Calu3 (cell line): ENCODE data around the gene A2ML1. TPM values are rescaled to one million over a fixed set of nuclear protein-coding genes. Genes with fewer than 3 reads are reported as not detected.

ENCODE experiments used
- BruUV-seq: library from RNA; stranded (reverse); fragments of 400-500 nt; replicated peaks from 2 replicates; lab custom pipeline; 2021; lab: Mats Ljungman, UMichigan
- CTCF ChIA-PET: fragments of 300-600 bp; sonication (Branson Sonifier 250); formaldehyde crosslinking; loops from one replicate; lab custom pipeline; 2022; ENCODE audit warnings: antibody characterized with exemption; lab: Charles Lee
- DNase-seq: peaks from one replicate; pipeline ENCODE4 v3.0.0; 2022
- H3K27ac Mint-ChIP-seq: one replicate; pipeline ENCODE4 v1.8.0; 2022; ENCODE audit warnings: mixed read lengths; ENCODE audit not compliant: unreplicated experiment
- H3K27me3 Mint-ChIP-seq: one replicate; pipeline ENCODE4 v1.8.0; 2022; ENCODE audit warnings: mixed read lengths; ENCODE audit not compliant: unreplicated experiment
- H3K36me3 Mint-ChIP-seq: one replicate; pipeline ENCODE4 v1.8.0; 2022; ENCODE audit warnings: mild to moderate bottlenecking, moderate library complexity, mixed read lengths; ENCODE audit not compliant: insufficient read depth, unreplicated experiment
- H3K4me1 Mint-ChIP-seq: one replicate; pipeline ENCODE4 v1.8.0; 2022; ENCODE audit warnings: mild to moderate bottlenecking, low read depth, mixed read lengths; ENCODE audit not compliant: unreplicated experiment
- H3K4me3 Mint-ChIP-seq: one replicate; pipeline ENCODE4 v1.8.0; 2022; ENCODE audit warnings: mild to moderate bottlenecking, low read depth, moderate library complexity, mixed read lengths; ENCODE audit not compliant: unreplicated experiment
- H3K9me3 Mint-ChIP-seq: one replicate; pipeline ENCODE4 v1.8.0; 2022; ENCODE audit warnings: low read depth, mixed read lengths; ENCODE audit not compliant: unreplicated experiment
- CTCF ChIP-seq: fragments of 200-600 bp; IDR thresholded peaks from one replicate; pipeline ENCODE4 v1.8.0; 2022; ENCODE audit warnings: antibody characterized with exemption; ENCODE audit not compliant: unreplicated experiment
- intact Hi-C: fragments of 100-400 bp; cut with micrococcal nuclease; formaldehyde crosslinking; loops from one replicate; pipeline ENCODE4 v1.10.0; 2022; ENCODE audit not compliant: unreplicated experiment
- total RNA-seq: library from RNA; stranded (reverse); gene quantifications from 2 replicates; pipeline ENCODE4 v1.2.3, GENCODE V29; 2022

Gene A2ML1
- total RNA-seq, 1 experiment from 2014 or later = 0.42 TPM

GRCh38 chr12:8886502-8887284, 64.3 kb downstream of the A2ML1 start:
- no peaks in the 10 kb centered on the region for H3K36me3 Mint-ChIP-seq
- no TSS peak for BruUV-seq
- intact Hi-C loops = no loop called here
- H3K27ac Mint-ChIP-seq = no peak overlapping the region
- CTCF ChIA-PET = interaction anchor here (0.6 kb wide), 2 partner anchors 44 to 219 kb away, joined by 3 read pairs; no protein-coding TSS in a partner anchor
- no peak overlapping the region for H3K4me3 Mint-ChIP-seq
- no peak for TF ChIP-seq CTCF
- peaks cover 17% of the 10 kb centered on the region for H3K27me3 Mint-ChIP-seq
- no peaks in the 10 kb centered on the region for H3K4me1 Mint-ChIP-seq
- H3K9me3 Mint-ChIP-seq = no peaks in the 10 kb centered on the region
- DNase-seq = no peak

DNA sequence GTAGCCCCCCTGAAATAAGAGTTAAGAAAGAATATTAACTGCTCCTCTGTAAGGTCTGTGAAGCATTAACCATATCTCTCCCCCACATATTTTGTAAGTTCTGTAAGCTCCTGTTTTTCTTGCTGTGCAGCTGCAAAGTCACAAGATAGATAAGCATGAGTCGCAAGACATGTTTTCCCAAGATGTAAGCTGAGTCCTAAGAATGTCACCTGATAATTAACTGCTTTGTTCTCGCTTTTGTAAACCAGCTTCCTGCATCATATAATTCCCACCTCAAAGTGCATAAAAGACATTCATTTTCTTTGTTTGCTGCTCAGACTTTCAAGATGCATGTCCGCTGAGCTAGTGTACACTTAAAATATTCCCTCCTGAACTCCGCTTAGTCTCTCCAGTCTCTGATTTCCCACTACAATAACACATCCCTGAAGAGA, 64.9 kb downstream of the A2ML1 start:
- Mint-ChIP-seq H3K4me3 (no peak overlapping the region), H3K36me3 (no peaks in the 10 kb centered on the region), H3K9me3 (no peaks in the 10 kb centered on the region), H3K27me3 (peaks cover 12% of the 10 kb centered on the region), H3K27ac (no peak overlapping the region), H3K4me1 (no peaks in the 10 kb centered on the region)
- no peak for DNase-seq
- no TSS peak for BruUV-seq
- intact Hi-C loops = no loop called here
- CTCF ChIA-PET = no interaction called here
- no peak for TF ChIP-seq CTCF

DNA sequence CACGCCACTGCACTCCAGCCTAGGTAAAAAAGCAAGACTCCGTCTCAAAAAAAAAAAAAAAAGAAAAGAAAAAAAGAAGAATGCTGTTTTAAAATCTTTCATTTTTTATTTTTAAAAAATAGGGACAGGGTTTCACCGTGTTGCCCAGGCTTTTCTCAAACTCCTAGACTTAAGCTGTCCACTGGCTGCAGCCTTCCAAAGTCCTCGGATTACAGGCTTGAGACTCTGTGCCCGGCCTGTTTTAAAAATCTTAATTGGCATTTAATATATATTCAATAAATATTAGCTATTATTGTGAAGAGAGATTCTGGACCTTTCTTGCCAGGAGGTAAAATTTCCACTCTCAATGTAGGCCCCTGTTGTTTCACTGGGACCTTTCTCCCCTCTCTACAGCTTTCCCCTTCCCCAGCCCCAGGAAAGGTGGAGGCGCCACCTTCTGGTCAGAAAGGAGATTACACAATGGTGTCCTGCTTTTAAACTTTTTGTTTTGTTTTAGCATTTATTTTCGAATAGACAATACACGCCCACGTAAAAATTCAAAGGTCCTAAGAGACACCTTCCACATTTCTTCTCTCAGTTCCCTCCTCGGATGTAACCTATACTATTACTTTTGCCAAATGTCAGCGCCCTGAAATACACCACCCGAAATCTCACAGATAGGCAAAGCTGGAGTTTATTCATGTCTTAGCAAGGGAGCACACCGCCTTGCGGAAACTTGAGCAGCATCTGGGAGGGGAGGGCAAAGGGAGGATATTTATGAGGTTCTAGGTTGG, 68.1 kb downstream of the A2ML1 start:
- CTCF ChIA-PET = interaction anchor here (0.6 to 2.1 kb wide), 12 partner anchors 19 to 353 kb away, joined by 3 to 25 read pairs (median 4); partner anchors contain the start of gene M6PR

More for the DNA sequence above, 68.1 kb downstream of the A2ML1 start:
- TF ChIP-seq CTCF = peak; percentile 70
- intact Hi-C loops = loop anchor here (1.0 to 10.0 kb wide), 4 partner anchors 110 to 346 kb away; partner anchors contain the start of gene CLEC4E
- peak; percentile 66 for DNase-seq
- no peak overlapping the region for H3K27ac Mint-ChIP-seq
- H3K4me1 Mint-ChIP-seq = no peaks in the 10 kb centered on the region
- no peaks in the 10 kb centered on the region for H3K27me3 Mint-ChIP-seq
- H3K36me3 Mint-ChIP-seq = no peaks in the 10 kb centered on the region
- peak overlapping the region; percentile 74 for H3K4me3 Mint-ChIP-seq
- H3K9me3 Mint-ChIP-seq = no peaks in the 10 kb centered on the region
- no TSS peak for BruUV-seq
